Stimulated activated CD4-positive, alpha-beta T cell treated with anti-CD3 and anti-CD28 coated beads, TNF-alpha, amount 100 ng/mL, for 1 hour (primary cell): Measurements from ENCODE around the gene CFAP77.

Experiments used
- DNase-seq, 3 donors: peaks; one replicate each; pipeline ENCODE4 v3.0.0-alpha.2; 2020; ENCODE audit warnings: low read depth in 3 of 3, low spot score in 1 of 3

The CFAP77 gene

GRCh38 chr9:132514821-132515220 is 104.8 kb downstream of the CFAP77 start:
- DNase-seq, result no peak

GRCh38 chr9:132516301-132516700 is 106.3 kb downstream of the CFAP77 start:
- no peak for DNase-seq

GRCh38 chr9:132516911-132517310 is 106.9 kb downstream of the CFAP77 start:
- DNase-seq, result no peak

GRCh38 chr9:132517815-132518550 is 108.0 kb downstream of the CFAP77 start:
- no peak for DNase-seq

- no peak for DNase-seq
Measured at GRCh38 chr9:132518626-132519025, 108.6 kb downstream of the CFAP77 start.

GRCh38 chr9:132519033-132519432 is 109.0 kb downstream of the CFAP77 start:
- DNase-seq, result no peak

- no peak for DNase-seq
Measured at GRCh38 chr9:132520612-132521011, 110.6 kb downstream of the CFAP77 start.

- no peak for DNase-seq
Measured at GRCh38 chr9:132525308-132526023, 115.5 kb downstream of the CFAP77 start.

GRCh38 chr9:132531195-132531594 is 121.2 kb downstream of the CFAP77 start:
- DNase-seq, result no peak

GRCh38 chr9:132531710-132532570 is 121.9 kb downstream of the CFAP77 start:
- no peak for DNase-seq

- DNase-seq, result no peak
Measured at GRCh38 chr9:132534832-132535231, 124.8 kb downstream of the CFAP77 start.

GRCh38 chr9:132536124-132536523 is 126.1 kb downstream of the CFAP77 start:
- DNase-seq, result no peak

GRCh38 chr9:132537352-132537751 is 127.3 kb downstream of the CFAP77 start:
- no peak for DNase-seq

- no peak for DNase-seq
Measured at GRCh38 chr9:132538071-132538470, 128.1 kb downstream of the CFAP77 start.

GRCh38 chr9:132539096-132539495 is 129.1 kb downstream of the CFAP77 start:
- DNase-seq, result no peak

- no peak for DNase-seq
Measured at GRCh38 chr9:132541051-132541450, 131.0 kb downstream of the CFAP77 start.

- DNase-seq, result no peak
Measured at GRCh38 chr9:132541870-132542830, 132.1 kb downstream of the CFAP77 start.

GRCh38 chr9:132543251-132543650 is 133.2 kb downstream of the CFAP77 start:
- no peak for DNase-seq

- no peak for DNase-seq
Measured at GRCh38 chr9:132543960-132544359, 133.9 kb downstream of the CFAP77 start.

- DNase-seq, result no peak
Measured at GRCh38 chr9:132545578-132545977, 135.6 kb downstream of the CFAP77 start.
